ENCODE measurements around the gene PRAME.

GRCh38 chr22:22531770-22532546 is 27.1 kb downstream of the PRAME start:
- TF ChIP-seq CTCF (IDR thresholded peaks at IDR 0.05) (no peak), POLR2AphosphoS5 (IDR thresholded peaks at IDR 0.05; ENCODE audit: insufficient read depth in 1 of 2, low read depth in 1 of 2) (no peak)
